Stimulated activated CD4-positive, alpha-beta T cell treated with anti-CD3 and anti-CD28 coated beads, TNF-alpha, amount 100 ng/mL, for 4 hours (primary cell): ENCODE measurements around the gene MON2.
"Not testable (repeated sequence)": the region's sequence is repeated elsewhere in the genome, so short reads cannot be mapped to it uniquely, and the experiment has no call there.

Source experiments
- DNase-seq, 3 experiments: peaks; one replicate each; pipeline ENCODE4 v3.0.0-alpha.2; 2020; ENCODE audit warnings: low read depth in 3 of 3

Gene MON2

GRCh38 chr12:62466594-62467491, at the start of gene MON2:
Gene MON2 (plus strand): TSS chr12:62466826. CDS start chr12:62467208, 382 bp downstream.
- peak; percentile 69 to 77 (median 72) for DNase-seq

- DNase-seq = no peak
These were observed 40.5 kb upstream of the MON2 start for GRCh38 chr12:62426089-62426488.

GRCh38 chr12:62429457-62429856, 37.2 kb upstream of the MON2 start:
- DNase-seq = no peak

GRCh38 chr12:62434494-62435302, 31.9 kb upstream of the MON2 start:
- no peak for DNase-seq

GRCh38 chr12:62435303-62436163, 31.1 kb upstream of the MON2 start:
- peak in 1 of 3 experiments; percentile 17 for DNase-seq

- DNase-seq = no peak
These were observed 30.5 kb upstream of the MON2 start for GRCh38 chr12:62436164-62436503.

- peak in 1 of 3 experiments; percentile 23 for DNase-seq
These were observed 28.4 kb upstream of the MON2 start for GRCh38 chr12:62438098-62438692.

- no peak for DNase-seq
These were observed 19.7 kb upstream of the MON2 start for GRCh38 chr12:62446754-62447452.

GRCh38 chr12:62448436-62448835, 18.2 kb upstream of the MON2 start:
- DNase-seq = no peak

GRCh38 chr12:62455429-62455828, 11.2 kb upstream of the MON2 start:
- DNase-seq = not testable (repeated sequence)

- no peak for DNase-seq
These were observed 8.0 kb upstream of the MON2 start for GRCh38 chr12:62458626-62459025.

- no peak for DNase-seq
These were observed 6.7 kb upstream of the MON2 start for GRCh38 chr12:62459976-62460375.

GRCh38 chr12:62461171-62461837, 5.3 kb upstream of the MON2 start:
- not testable (repeated sequence) for DNase-seq

- not testable (repeated sequence) for DNase-seq
These were observed 3.4 kb upstream of the MON2 start for GRCh38 chr12:62463252-62463651.

GRCh38 chr12:62466018-62466593, 520 bp upstream of the MON2 start:
- no peak for DNase-seq

- no peak for DNase-seq
These were observed 1.8 kb downstream of the MON2 start for GRCh38 chr12:62468397-62468796.

- no peak for DNase-seq
These were observed 2.3 kb downstream of the MON2 start for GRCh38 chr12:62468935-62469334.

- DNase-seq = no peak
These were observed 3.1 kb downstream of the MON2 start for GRCh38 chr12:62469704-62470103.

- no peak for DNase-seq
These were observed 5.1 kb downstream of the MON2 start for GRCh38 chr12:62471734-62472133.

GRCh38 chr12:62472472-62472871, 5.8 kb downstream of the MON2 start:
- no peak for DNase-seq
